CD4-positive, alpha-beta T cell (primary cell): Measurements from ENCODE around the gene CLDN20. TPM values are rescaled to one million over a fixed set of nuclear protein-coding genes. Genes with fewer than 3 reads are reported as not detected.

Source experiments
- ATAC-seq: fragments of 200-7000 bp; cut with Tn5 transposase; one replicate; pipeline ENCODE4 v1.10.0; 2022; ENCODE audit warnings: mild to moderate bottlenecking; ENCODE audit not compliant: poor library complexity
- CTCF ChIA-PET: fragments of 350-600 bp; sonication (Branson Sonifier 250); formaldehyde crosslinking; loops from one replicate; lab custom pipeline; 2021; ENCODE audit warnings: antibody characterized with exemption, inconsistent platforms; lab: Charles Lee
- POLR2A ChIA-PET: fragments of 350-600 bp; sonication (Branson Sonifier 250); formaldehyde crosslinking; loops from one replicate; lab custom pipeline; 2021; ENCODE audit warnings: antibody characterized with exemption, inconsistent platforms; lab: Charles Lee
- DNase-seq, 14 experiments: peaks; one replicate each; pipeline ENCODE4 v3.0.0-alpha.2; 2013 to 2020; ENCODE audit warnings: mixed read lengths in 2 of 14
- H3K27ac ChIP-seq, 2 donors: one replicate each; pipeline versions ENCODE4 v1.5.1 to v1.7.0; 2013; ENCODE audit warnings: low read length in 2 of 2, low read depth in 1 of 2, mild to moderate bottlenecking in 1 of 2
- H3K27me3 ChIP-seq, 2 experiments: 1 replicate in 1 of 2; 2 replicates in 1 of 2; pipeline versions ENCODE4 v1.6.1 to v1.7.0; 2013; ENCODE audit warnings: low read length in 2 of 2, control low read depth in 1 of 2, mild to moderate bottlenecking in 1 of 2, moderate library complexity in 1 of 2; ENCODE audit not compliant: insufficient read depth in 2 of 2, control insufficient read depth in 1 of 2
- H3K36me3 ChIP-seq: one replicate; pipeline ENCODE4 v1.6.1; 2013; ENCODE audit warnings: low read length, control low read depth; ENCODE audit not compliant: insufficient read depth
- H3K4me1 ChIP-seq: one replicate; pipeline ENCODE4 v1.6.1; 2013; ENCODE audit warnings: low read length, control low read depth; ENCODE audit not compliant: insufficient read depth
- H3K4me3 ChIP-seq: one replicate; pipeline ENCODE4 v1.5.1; 2013; ENCODE audit warnings: mild to moderate bottlenecking, low read length, moderate library complexity
- H3K9me3 ChIP-seq, 2 experiments: 1 replicate in 1 of 2; 2 replicates in 1 of 2; pipeline versions ENCODE4 v1.6.1 to v1.7.0; 2013; ENCODE audit warnings: low read length in 2 of 2, mild to moderate bottlenecking in 2 of 2, control low read depth in 1 of 2, moderate library complexity in 1 of 2; ENCODE audit not compliant: control insufficient read depth in 1 of 2, insufficient read depth in 1 of 2
- H3K27ac Mint-ChIP-seq: one replicate; pipeline ENCODE4 v1.8.0; 2020; ENCODE audit warnings: mixed read lengths
- H3K27me3 Mint-ChIP-seq: one replicate; pipeline ENCODE4 v1.8.0; 2021; ENCODE audit warnings: mixed read lengths
- H3K36me3 Mint-ChIP-seq: one replicate; pipeline ENCODE4 v1.8.0; 2021; ENCODE audit warnings: low read depth, mixed read lengths
- H3K4me1 Mint-ChIP-seq: one replicate; pipeline ENCODE4 v1.8.0; 2021; ENCODE audit warnings: low read depth, mixed read lengths
- H3K4me3 Mint-ChIP-seq: one replicate; pipeline ENCODE4 v1.8.0; 2020; ENCODE audit warnings: mild to moderate bottlenecking, mixed read lengths
- H3K9me3 Mint-ChIP-seq: one replicate; pipeline ENCODE4 v1.8.0; 2020; ENCODE audit warnings: mixed read lengths
- intact Hi-C, 2 experiments: fragments of 100-400 bp; cut with DNase I in 1 of 2; cut with micrococcal nuclease in 1 of 2; formaldehyde crosslinking; loops; one replicate each; pipeline versions ENCODE4 v1.15.1 to v1.9.0; 2023 to 2025; cut with DNase I, micrococcal nuclease
- total RNA-seq, 174 experiments: library from RNA in 2 of 174; stranded (reverse) in 2 of 174; gene quantifications; one replicate each; pipeline ENCODE4 v1.2.3 and lab custom pipeline; 2021 to 2026
- TF ChIP-seq, protein P1 (sequence below): fragments of 200-600 bp; IDR thresholded peaks from one replicate; pipeline ENCODE4 v1.8.0; 2022; ENCODE audit warnings: antibody characterized with exemption, mild to moderate bottlenecking

CLDN20 gene
- total RNA-seq, 2 experiments from 2014 or later: not detected

DNA sequence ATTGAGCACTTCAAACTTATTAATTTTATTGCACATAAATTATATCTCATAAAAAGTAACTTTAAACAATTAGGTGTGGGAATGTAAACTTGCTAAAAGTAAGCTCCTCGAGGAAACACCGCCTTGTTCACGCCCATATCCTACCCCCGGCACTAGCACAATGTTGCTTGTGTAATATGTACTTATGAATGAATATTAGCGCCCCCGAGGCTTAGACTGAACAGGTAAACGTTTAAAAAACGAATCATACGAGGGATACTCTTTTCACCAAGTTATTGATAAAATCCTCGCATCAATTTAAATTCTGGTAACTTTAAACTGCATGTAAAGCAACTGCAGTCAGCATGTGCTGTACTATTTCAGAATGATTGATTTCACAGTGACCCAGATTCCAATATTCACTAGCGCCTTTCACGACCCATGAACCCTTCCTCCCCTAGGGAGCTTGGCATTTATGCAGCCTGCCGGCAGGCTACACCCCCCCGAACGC is 49.8 kb downstream of the CLDN20 start:
- ChIA-PET CTCF (interaction anchor here (0.7 kb wide), 1 partner anchor 1066 kb away, joined by 3 read pairs; no protein-coding TSS in a partner anchor), POLR2A (interaction anchor here (1.4 to 3.5 kb wide), 3 partner anchors 9 to 25 kb away, joined by 3 to 18 read pairs (median 9); no protein-coding TSS in a partner anchor)
- no peaks in the 10 kb centered on the region for H3K4me1 ChIP-seq
- peak overlapping the region; percentile 97 for H3K4me3 Mint-ChIP-seq
- H3K4me3 ChIP-seq: peak overlapping the region; percentile 74
- H3K27me3 Mint-ChIP-seq: no peaks in the 10 kb centered on the region
- H3K27ac Mint-ChIP-seq: peak overlapping the region; percentile 91
- H3K36me3 ChIP-seq: peaks cover 23% of the 10 kb centered on the region
- TF ChIP-seq, protein P1, sequence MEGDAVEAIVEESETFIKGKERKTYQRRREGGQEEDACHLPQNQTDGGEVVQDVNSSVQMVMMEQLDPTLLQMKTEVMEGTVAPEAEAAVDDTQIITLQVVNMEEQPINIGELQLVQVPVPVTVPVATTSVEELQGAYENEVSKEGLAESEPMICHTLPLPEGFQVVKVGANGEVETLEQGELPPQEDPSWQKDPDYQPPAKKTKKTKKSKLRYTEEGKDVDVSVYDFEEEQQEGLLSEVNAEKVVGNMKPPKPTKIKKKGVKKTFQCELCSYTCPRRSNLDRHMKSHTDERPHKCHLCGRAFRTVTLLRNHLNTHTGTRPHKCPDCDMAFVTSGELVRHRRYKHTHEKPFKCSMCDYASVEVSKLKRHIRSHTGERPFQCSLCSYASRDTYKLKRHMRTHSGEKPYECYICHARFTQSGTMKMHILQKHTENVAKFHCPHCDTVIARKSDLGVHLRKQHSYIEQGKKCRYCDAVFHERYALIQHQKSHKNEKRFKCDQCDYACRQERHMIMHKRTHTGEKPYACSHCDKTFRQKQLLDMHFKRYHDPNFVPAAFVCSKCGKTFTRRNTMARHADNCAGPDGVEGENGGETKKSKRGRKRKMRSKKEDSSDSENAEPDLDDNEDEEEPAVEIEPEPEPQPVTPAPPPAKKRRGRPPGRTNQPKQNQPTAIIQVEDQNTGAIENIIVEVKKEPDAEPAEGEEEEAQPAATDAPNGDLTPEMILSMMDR: no peak
- no peaks in the 10 kb centered on the region for H3K9me3 Mint-ChIP-seq
- ATAC-seq (peak; percentile 23), DNase-seq (peak in 6 of 14 experiments; percentile 29 to 58 (median 40))
- peak overlapping the region; percentile 84 to 92 for H3K27ac ChIP-seq
- intact Hi-C loops: loop anchor here (2.0 to 10.0 kb wide), 7 partner anchors 139 to 1709 kb away; partner anchors contain the start of gene ARID1B (in 2 of the 2)
- H3K27me3 ChIP-seq: no peaks in the 10 kb centered on the region
- H3K4me1 Mint-ChIP-seq: peaks cover 51% of the 10 kb centered on the region
- H3K36me3 Mint-ChIP-seq: peaks cover 26% of the 10 kb centered on the region
- no peaks in the 10 kb centered on the region for H3K9me3 ChIP-seq

DNA sequence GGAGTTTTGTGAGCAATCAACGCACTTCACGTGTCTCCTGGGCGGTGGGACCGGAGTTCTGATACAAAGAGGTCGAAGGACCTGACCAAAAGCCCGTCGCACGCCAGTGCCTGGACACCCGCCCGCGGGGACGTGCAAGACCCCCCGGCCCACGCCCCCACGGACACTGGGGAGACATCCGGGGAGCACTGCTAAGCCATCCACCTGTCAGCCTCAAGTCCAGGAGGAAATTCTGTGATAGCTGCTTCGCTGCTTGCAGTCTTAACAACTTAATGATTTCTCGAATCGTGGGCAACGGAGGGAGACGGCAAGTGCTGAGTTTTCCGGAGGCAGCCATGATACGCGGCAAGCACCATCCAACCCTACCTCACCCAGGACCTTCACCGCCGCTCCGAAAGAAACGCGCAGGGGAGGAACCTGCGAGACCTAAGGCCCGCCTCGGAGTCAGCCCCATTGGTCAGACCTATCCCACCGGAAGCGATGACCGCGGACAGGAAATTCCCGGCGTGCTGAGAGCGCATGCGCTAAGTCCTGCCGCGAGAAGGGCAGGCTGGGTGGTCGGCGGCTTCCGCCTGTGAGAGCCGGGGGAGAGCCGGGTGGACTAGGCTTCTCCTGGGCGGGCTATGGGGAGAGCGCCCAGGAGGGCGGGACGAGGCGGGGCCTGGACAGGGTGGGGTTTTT is 50.4 kb downstream of the CLDN20 start, which contains the start of gene TFB1M:
TFB1M (minus strand) TSS at position 393 of the 681 bp plus-strand sequence; CDS start at position 337, 56 bp downstream.
- Mint-ChIP-seq H3K4me1 (peaks cover 48% of the 10 kb centered on the region), H3K27ac (peak within 1 kb of the TSS; percentile 91), H3K27me3 (no peaks in the 10 kb centered on the region), H3K9me3 (no peaks in the 10 kb centered on the region), H3K36me3 (peaks cover 21% of the 10 kb centered on the region), H3K4me3 (peak within 1 kb of the TSS; percentile 97)
- TF ChIP-seq, protein P1: no peak
- CTCF ChIA-PET: interaction anchor here (0.7 to 1.4 kb wide), 2 partner anchors 15 to 1066 kb away, joined by 3 to 5 read pairs; no protein-coding TSS in a partner anchor
- Histone ChIP-seq H3K9me3 (no peaks in the 10 kb centered on the region), H3K4me3 (peak within 1 kb of the TSS; percentile 74), H3K27ac (peak within 1 kb of the TSS; percentile 84 to 92), H3K4me1 (no peaks in the 10 kb centered on the region), H3K27me3 (no peaks in the 10 kb centered on the region), H3K36me3 (peaks cover 17% of the 10 kb centered on the region)
- peak; percentile 94 for ATAC-seq
- POLR2A ChIA-PET: interaction anchor here (0.8 to 3.5 kb wide), 9 partner anchors 9 to 883 kb away, joined by 3 to 18 read pairs (median 5); no protein-coding TSS in a partner anchor
- peak; percentile 88 to 99 (median 96) for DNase-seq
- intact Hi-C loops: loop anchor here (2.0 to 10.0 kb wide), 7 partner anchors 139 to 1708 kb away; partner anchors contain the start of gene ARID1B (in 2 of the 2)

DNA sequence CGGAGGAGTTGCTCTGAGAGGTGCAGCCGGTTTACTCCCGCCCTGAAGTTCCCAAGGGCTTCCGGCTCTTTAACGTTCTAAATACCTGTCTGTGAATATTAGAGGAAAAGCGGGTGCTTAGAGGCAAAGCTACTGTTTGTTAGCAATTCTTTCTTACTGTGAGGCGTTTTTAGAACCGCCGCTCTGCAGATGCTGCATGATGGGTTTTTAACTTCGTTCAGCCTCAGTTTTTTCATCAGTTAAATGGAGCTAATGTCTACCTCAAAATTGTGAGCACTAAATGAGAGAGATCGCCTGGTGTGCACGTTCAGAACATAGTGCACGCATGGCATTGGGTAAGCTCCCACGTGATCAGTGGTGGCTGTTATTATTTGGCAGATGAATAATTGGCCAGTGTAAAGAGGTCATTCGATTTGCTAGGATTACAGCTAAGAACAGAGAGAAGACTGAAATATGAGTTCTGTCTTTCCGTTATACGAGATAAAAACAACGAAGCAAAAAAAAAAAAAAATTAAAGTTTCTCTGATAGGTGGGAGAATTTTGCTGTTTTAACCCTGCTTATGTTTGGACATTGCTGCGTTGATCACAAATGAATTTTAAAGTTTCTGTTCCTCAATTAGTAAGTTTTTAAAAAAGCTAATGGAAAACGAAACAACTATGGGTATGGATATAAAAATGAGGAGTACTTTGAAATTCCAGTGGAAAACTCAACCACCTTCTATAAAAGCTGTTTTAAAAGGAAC is 51.1 kb downstream of the CLDN20 start:
- peaks cover 18% of the 10 kb centered on the region for H3K36me3 Mint-ChIP-seq
- H3K4me3 Mint-ChIP-seq: peak overlapping the region; percentile 97
- peak; percentile 13 for ATAC-seq
- no peaks in the 10 kb centered on the region for H3K9me3 ChIP-seq
- H3K27ac Mint-ChIP-seq: peak overlapping the region; percentile 91
- H3K9me3 Mint-ChIP-seq: no peaks in the 10 kb centered on the region
- CTCF ChIA-PET: interaction anchor here (0.6 to 3.0 kb wide), 5 partner anchors 13 to 1405 kb away, joined by 3 to 9 read pairs (median 4); no protein-coding TSS in a partner anchor
- POLR2A ChIA-PET: interaction anchor here (0.7 to 3.5 kb wide), 13 partner anchors 10 to 1462 kb away, joined by 3 to 18 read pairs (median 4); partner anchors contain the start of gene ARID1B
- peaks cover 45% of the 10 kb centered on the region for H3K4me1 Mint-ChIP-seq
- H3K27ac ChIP-seq: peak overlapping the region; percentile 84 to 92
- H3K4me3 ChIP-seq: peak overlapping the region; percentile 74
- H3K4me1 ChIP-seq: no peaks in the 10 kb centered on the region
- peak in 8 of 14 experiments; percentile 12 to 82 (median 46) for DNase-seq
- H3K36me3 ChIP-seq: peaks cover 11% of the 10 kb centered on the region
- no peaks in the 10 kb centered on the region for H3K27me3 ChIP-seq
- intact Hi-C loops: loop anchor here (2.0 to 10.0 kb wide), 8 partner anchors 138 to 1707 kb away; partner anchors contain the start of gene ARID1B (in 2 of the 2)
- TF ChIP-seq, protein P1: no peak
- no peaks in the 10 kb centered on the region for H3K27me3 Mint-ChIP-seq
